Measurements from ENCODE around the gene HTR3D. TPM values are rescaled to one million over a fixed set of nuclear protein-coding genes. Genes with fewer than 3 reads are reported as not detected.
"Not testable (repeated sequence)": the region's sequence is repeated elsewhere in the genome, so short reads cannot be mapped to it uniquely, and the experiment has no call there.

The HTR3D gene
- total RNA-seq, 2 donors from 2014 or later = not detected

DNA sequence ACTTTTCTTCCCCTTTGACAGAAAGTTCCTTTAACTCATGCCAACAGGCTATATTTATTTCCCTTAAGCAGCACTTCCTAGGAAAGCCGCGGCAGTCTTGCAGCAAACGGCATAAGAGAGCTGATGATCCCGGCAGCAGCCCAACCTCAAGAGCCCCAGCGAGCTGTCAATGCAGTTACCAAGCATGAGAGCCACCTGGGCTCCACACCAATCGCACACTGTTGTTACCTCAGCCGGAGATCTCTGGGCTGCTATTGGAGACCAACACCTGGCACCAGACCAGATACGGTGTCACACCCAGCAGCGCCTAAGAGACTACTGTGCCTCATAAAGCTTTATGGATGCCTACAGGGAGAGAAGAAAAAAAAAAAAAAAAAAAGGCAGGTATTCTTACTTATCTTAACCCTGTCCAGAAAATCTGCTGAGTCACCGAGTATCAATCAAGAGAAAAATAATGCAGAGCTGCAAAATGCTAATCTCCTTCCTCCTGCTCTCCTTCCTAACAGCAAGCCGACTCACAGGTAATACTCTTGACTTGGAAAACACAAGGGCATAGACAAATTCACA, 25.5 kb upstream of the HTR3D start:
- Mint-ChIP-seq H3K4me3 (peak overlapping the region; percentile 19 to 53), H3K27me3 (ENCODE audit: low read depth) (no peaks in the 10 kb centered on the region), H3K36me3 (ENCODE audit: insufficient read depth in 2 of 2) (peaks cover 0 to 3% of the 10 kb centered on the region in 2 donors), H3K27ac (no peak overlapping the region), H3K9me3 (no peaks in the 10 kb centered on the region), H3K4me1 (ENCODE audit: low read depth) (peaks cover 12% of the 10 kb centered on the region)
- ATAC-seq (replicated peaks in 1 of 2) (peak; percentile 55 to 79), DNase-seq (peak; percentile 5 to 34)

- H3K36me3 Mint-ChIP-seq (ENCODE audit: insufficient read depth in 2 of 2); ATAC-seq (replicated peaks in 1 of 2); H3K4me3 Mint-ChIP-seq; DNase-seq; H3K9me3 Mint-ChIP-seq; H3K27ac Mint-ChIP-seq; H3K27me3 Mint-ChIP-seq (ENCODE audit: low read depth): not testable (repeated sequence)
- peaks cover 12% of the 10 kb centered on the region for H3K4me1 Mint-ChIP-seq (ENCODE audit: low read depth)
Measured at GRCh38 chr3:184007143-184007813, 24.3 kb upstream of the HTR3D start.

GRCh38 chr3:184008161-184008560, 23.4 kb upstream of the HTR3D start:
- Mint-ChIP-seq H3K4me1 (ENCODE audit: low read depth) (peaks cover 12% of the 10 kb centered on the region), H3K27ac (no peak overlapping the region), H3K36me3 (ENCODE audit: insufficient read depth in 2 of 2) (peaks cover 3 to 4% of the 10 kb centered on the region in 2 donors), H3K9me3 (no peaks in the 10 kb centered on the region), H3K4me3 (no peak overlapping the region), H3K27me3 (ENCODE audit: low read depth) (no peaks in the 10 kb centered on the region)
- no peak for ATAC-seq (replicated peaks in 1 of 2)
- no peak for DNase-seq

- ATAC-seq (replicated peaks in 1 of 2) (no peak), DNase-seq (no peak)
- H3K4me3 Mint-ChIP-seq = no peak overlapping the region
- H3K4me1 Mint-ChIP-seq (ENCODE audit: low read depth) = peaks cover 18% of the 10 kb centered on the region
- H3K27me3 Mint-ChIP-seq (ENCODE audit: low read depth) = no peaks in the 10 kb centered on the region
- no peak overlapping the region for H3K27ac Mint-ChIP-seq
- H3K36me3 Mint-ChIP-seq (ENCODE audit: insufficient read depth in 2 of 2) = peaks cover 3 to 7% of the 10 kb centered on the region in 2 donors
- H3K9me3 Mint-ChIP-seq = no peaks in the 10 kb centered on the region
Measured at GRCh38 chr3:184011230-184011876, 20.2 kb upstream of the HTR3D start.

GRCh38 chr3:184011937-184012889, 19.3 kb upstream of the HTR3D start:
- Mint-ChIP-seq H3K4me3 (no peak overlapping the region), H3K9me3 (no peaks in the 10 kb centered on the region)

GRCh38 chr3:184015381-184016019, 16.0 kb upstream of the HTR3D start:
- H3K4me3 Mint-ChIP-seq = peak overlapping the region in 1 of 2 donors; percentile 99
- H3K4me1 Mint-ChIP-seq (ENCODE audit: low read depth) = peaks cover 32% of the 10 kb centered on the region
- no peak for DNase-seq
- no peak overlapping the region for H3K27ac Mint-ChIP-seq
- H3K36me3 Mint-ChIP-seq (ENCODE audit: insufficient read depth in 2 of 2) = peaks cover 4 to 9% of the 10 kb centered on the region in 2 donors
- ATAC-seq (replicated peaks in 1 of 2) = no peak
- peaks cover 1% of the 10 kb centered on the region for H3K27me3 Mint-ChIP-seq (ENCODE audit: low read depth)
- H3K9me3 Mint-ChIP-seq = no peaks in the 10 kb centered on the region

More at GRCh38 chr3:184011937-184012889, 19.3 kb upstream of the HTR3D start:
- Mint-ChIP-seq H3K27ac (no peak overlapping the region), H3K36me3 (ENCODE audit: insufficient read depth in 2 of 2) (peaks cover 3 to 7% of the 10 kb centered on the region in 2 donors), H3K27me3 (ENCODE audit: low read depth) (no peaks in the 10 kb centered on the region), H3K4me1 (ENCODE audit: low read depth) (peaks cover 22% of the 10 kb centered on the region)
- DNase-seq (no peak), ATAC-seq (replicated peaks in 1 of 2) (no peak)

DNA sequence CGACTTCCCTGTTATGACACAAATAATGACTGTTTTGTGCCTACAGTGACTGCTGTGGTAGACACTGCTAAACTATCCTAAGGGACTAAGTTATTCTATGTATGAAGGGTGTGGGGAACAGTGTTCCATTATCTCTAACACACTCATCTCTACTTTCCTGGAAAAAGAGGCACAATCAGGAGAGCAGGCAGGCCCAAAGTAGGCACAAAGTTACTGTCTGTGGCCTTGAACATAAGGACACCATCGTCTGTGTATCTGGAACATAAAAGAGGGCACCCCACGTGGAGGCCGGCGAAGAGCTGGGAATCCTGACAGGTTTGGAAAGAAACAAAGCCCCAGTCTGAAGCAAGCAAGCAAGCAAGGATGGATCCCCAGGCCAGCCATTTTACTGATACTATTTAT, 15.4 kb upstream of the HTR3D start:
- ATAC-seq (replicated peaks in 1 of 2) (no peak), DNase-seq (no peak)
- peaks cover 8% of the 10 kb centered on the region for H3K27me3 Mint-ChIP-seq (ENCODE audit: low read depth)
- H3K36me3 Mint-ChIP-seq (ENCODE audit: insufficient read depth in 2 of 2) = peaks cover 4 to 6% of the 10 kb centered on the region in 2 donors
- H3K4me3 Mint-ChIP-seq = peak overlapping the region; percentile 99 to 100
- no peaks in the 10 kb centered on the region for H3K9me3 Mint-ChIP-seq
- H3K4me1 Mint-ChIP-seq (ENCODE audit: low read depth) = peaks cover 32% of the 10 kb centered on the region
- no peak overlapping the region for H3K27ac Mint-ChIP-seq

DNA sequence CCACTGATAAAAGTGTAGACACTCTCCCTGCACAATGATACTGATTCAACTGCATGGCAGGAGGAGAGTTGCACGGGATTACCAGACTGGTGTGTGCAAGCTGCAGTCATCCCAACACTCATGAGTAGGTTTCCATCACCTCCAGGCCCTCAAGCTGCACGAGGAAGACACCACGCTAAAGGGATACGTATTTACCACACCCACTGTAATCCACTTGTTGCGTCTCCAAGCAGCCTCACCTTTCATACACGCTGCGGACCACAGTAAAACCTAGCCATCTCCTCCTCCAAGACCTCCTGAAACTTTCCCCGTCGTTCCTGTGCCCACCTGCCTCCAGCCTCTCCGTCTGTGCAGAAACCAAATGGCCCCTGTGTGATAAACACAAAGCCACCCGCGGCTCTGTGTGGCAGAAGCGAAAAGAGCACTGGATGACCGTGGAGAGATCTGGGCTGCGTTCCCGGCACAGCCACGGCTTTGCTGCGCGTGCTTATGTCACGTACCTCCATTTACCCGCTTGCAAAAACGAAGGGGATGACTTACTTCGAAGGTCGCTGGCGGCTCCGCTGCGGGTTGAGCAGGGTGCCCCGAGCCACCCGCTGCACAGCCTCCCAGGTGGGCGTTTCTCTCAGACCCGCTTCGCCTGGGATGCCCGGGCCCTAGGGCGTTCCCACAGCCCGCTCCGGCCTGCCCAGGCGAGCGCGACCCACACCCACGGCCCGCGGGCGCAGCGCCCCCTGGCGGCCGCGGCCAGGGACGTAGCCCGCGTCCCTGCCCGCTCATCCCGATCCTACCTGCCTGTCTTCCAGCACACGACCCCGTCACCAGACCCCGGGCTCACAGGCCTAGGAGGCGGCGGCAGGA, 14.5 kb upstream of the HTR3D start:
- DNase-seq = peak in 1 of 2 donors; percentile 76
- peaks cover 32% of the 10 kb centered on the region for H3K4me1 Mint-ChIP-seq (ENCODE audit: low read depth)
- peak overlapping the region; percentile 94 for H3K27ac Mint-ChIP-seq
- H3K4me3 Mint-ChIP-seq = peak overlapping the region; percentile 99 to 100
- H3K36me3 Mint-ChIP-seq (ENCODE audit: insufficient read depth in 2 of 2) = peaks cover 4 to 6% of the 10 kb centered on the region in 2 donors
- H3K9me3 Mint-ChIP-seq = no peaks in the 10 kb centered on the region
- ATAC-seq (replicated peaks in 1 of 2) = peak; percentile 83 to 87
- peaks cover 8% of the 10 kb centered on the region for H3K27me3 Mint-ChIP-seq (ENCODE audit: low read depth)

DNA sequence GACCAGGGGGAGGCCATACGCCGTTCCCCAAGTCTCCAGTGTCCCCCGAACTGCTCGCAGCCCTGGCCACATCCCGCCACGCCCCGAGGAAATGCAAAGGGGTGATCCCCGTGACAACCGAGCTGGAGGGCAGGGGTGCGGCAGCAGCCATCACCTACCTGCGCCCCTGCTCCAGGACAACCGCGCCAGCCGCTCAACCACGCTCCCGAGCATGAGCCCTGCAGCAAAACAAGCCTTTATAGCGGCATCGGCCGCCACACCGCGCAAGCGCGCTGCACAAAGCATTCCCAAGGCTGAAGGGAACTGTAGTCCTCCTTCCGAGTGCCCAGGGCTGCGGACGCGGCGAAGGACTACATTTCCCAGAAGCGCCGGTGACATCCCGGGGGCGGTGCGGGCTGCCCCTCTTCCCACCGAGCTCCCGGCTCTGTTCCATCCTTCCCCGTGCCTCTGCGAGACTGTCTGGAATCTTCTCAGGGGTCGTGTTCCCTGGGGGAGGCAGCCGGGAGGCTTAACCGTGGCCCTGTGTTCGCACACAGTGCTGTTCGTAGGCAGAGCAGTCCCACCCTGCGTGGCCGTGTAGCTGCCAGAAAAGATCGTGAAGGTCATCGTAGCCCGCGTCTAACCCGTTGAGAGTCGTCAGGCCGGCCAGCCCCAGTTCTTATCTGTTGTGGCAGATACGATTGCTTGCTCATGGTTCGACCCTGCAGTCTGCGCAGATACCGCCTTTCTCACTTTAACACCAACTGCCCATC, 13.7 kb upstream of the HTR3D start, which contains the start of gene ABCC5:
ABCC5 (minus strand) TSS at position 213 of the 752 bp plus-strand sequence. CDS start 3,492 bp downstream, outside the sequence.
- peak; percentile 91 to 92 for ATAC-seq (replicated peaks in 1 of 2)
- Mint-ChIP-seq H3K27ac (peak within 1 kb of the TSS; percentile 94), H3K4me1 (ENCODE audit: low read depth) (peaks cover 32% of the 10 kb centered on the region), H3K9me3 (no peaks in the 10 kb centered on the region), H3K36me3 (ENCODE audit: insufficient read depth in 2 of 2) (peaks cover 1 to 6% of the 10 kb centered on the region in 2 donors), H3K4me3 (peak within 1 kb of the TSS; percentile 99 to 100), H3K27me3 (ENCODE audit: low read depth) (peaks cover 8% of the 10 kb centered on the region)
- DNase-seq = peak; percentile 82 to 83

- peaks cover 32% of the 10 kb centered on the region for H3K4me1 Mint-ChIP-seq (ENCODE audit: low read depth)
- H3K9me3 Mint-ChIP-seq = no peaks in the 10 kb centered on the region
- peak overlapping the region; percentile 99 to 100 for H3K4me3 Mint-ChIP-seq
- H3K27ac Mint-ChIP-seq = peak overlapping the region; percentile 94
- DNase-seq (no peak), ATAC-seq (replicated peaks in 1 of 2) (no peak)
- peaks cover 8% of the 10 kb centered on the region for H3K27me3 Mint-ChIP-seq (ENCODE audit: low read depth)
- peaks cover 1 to 6% of the 10 kb centered on the region in 2 donors for H3K36me3 Mint-ChIP-seq (ENCODE audit: insufficient read depth in 2 of 2)
Measured at GRCh38 chr3:184018424-184018973, 13.0 kb upstream of the HTR3D start.

DNA sequence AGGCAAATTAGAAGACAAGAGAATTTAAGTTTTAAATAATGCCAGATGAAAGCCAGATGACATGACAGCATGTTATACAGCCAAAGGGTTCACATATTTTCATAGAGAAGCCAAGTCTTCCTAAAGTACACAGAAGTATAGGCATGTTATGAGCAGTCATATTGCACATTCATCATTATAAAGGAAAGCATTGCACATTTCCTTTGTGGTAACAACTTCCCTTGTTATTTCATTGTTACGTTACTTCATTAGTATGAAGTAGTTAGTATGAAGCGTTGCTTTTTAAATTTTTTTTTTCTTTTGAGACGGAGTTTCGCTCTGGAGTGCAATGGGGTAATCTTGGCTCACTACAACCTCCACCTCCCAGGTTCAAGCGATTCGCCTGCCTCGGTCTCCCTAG, 9.2 kb upstream of the HTR3D start:
- Mint-ChIP-seq H3K27me3 (ENCODE audit: low read depth) (peaks cover 8% of the 10 kb centered on the region), H3K27ac (no peak overlapping the region), H3K4me1 (ENCODE audit: low read depth) (peaks cover 10% of the 10 kb centered on the region), H3K4me3 (no peak overlapping the region), H3K36me3 (ENCODE audit: insufficient read depth in 2 of 2) (peaks cover 1 to 4% of the 10 kb centered on the region in 2 donors), H3K9me3 (no peaks in the 10 kb centered on the region)
- DNase-seq = no peak
- ATAC-seq (replicated peaks in 1 of 2) = no peak
